HEK293T (cell line): Measurements from ENCODE around the gene ERN1.
A peak's percentile ranks its signal among the peaks of the same experiment; 100 is the strongest.

ENCODE experiments used
- CTCF ChIA-PET: fragments of 350-600 bp; formaldehyde crosslinking; extraction: SDS; loops from one replicate; lab custom pipeline; 2021; ENCODE audit warnings: antibody characterized with exemption, inconsistent platforms; lab: Yijun Ruan, JAX
- POLR2A ChIA-PET: fragments of 350-600 bp; formaldehyde crosslinking; extraction: SDS; loops from one replicate; lab custom pipeline; 2020; ENCODE audit warnings: antibody characterized with exemption, inconsistent platforms; lab: Yijun Ruan, JAX
- DNase-seq: peaks from one replicate; pipeline ENCODE4 v3.0.0; 2012; ENCODE audit warnings: mixed read lengths; ENCODE audit errors: extremely low spot score
- ARNT ChIP-seq: fragments of 450-650 bp; IDR thresholded peaks from 2 replicates; pipeline ENCODE4 v1.6.1; 2017; ENCODE audit warnings: mild to moderate bottlenecking
- BHLHE40 ChIP-seq: fragments of 450-650 bp; IDR thresholded peaks from 2 replicates; pipeline ENCODE4 v1.6.1; 2016; ENCODE audit warnings: mild to moderate bottlenecking, moderate library complexity, borderline replicate concordance
- CTBP1 ChIP-seq: fragments of 450-650 bp; IDR thresholded peaks from 2 replicates; pipeline ENCODE4 v1.6.1; 2016; ENCODE audit warnings: borderline replicate concordance
- ELF4 ChIP-seq: fragments of 450-650 bp; IDR thresholded peaks from 2 replicates; pipeline ENCODE4 v1.6.1; 2017; ENCODE audit warnings: antibody characterized with exemption
- FOXA1 ChIP-seq: fragments of 450-650 bp; IDR thresholded peaks from 2 replicates; pipeline ENCODE4 v1.6.1; 2016; ENCODE audit warnings: mild to moderate bottlenecking
- FOXK2 ChIP-seq: fragments of 450-650 bp; IDR thresholded peaks from 2 replicates; pipeline ENCODE4 v1.6.1; 2016; ENCODE audit warnings: mild to moderate bottlenecking
- FOXM1 ChIP-seq: fragments of 450-650 bp; IDR thresholded peaks from 2 replicates; pipeline ENCODE4 v1.6.1; 2017; ENCODE audit warnings: mild to moderate bottlenecking, borderline replicate concordance
- HDGF ChIP-seq: fragments of 450-650 bp; IDR thresholded peaks from 2 replicates; pipeline ENCODE4 v1.6.1; 2017; ENCODE audit warnings: antibody characterized with exemption, borderline replicate concordance
- L3MBTL2 ChIP-seq: fragments of 450-650 bp; conservative IDR thresholded peaks from 2 replicates; pipeline ENCODE4 v1.6.1; 2016; ENCODE audit warnings: mild to moderate bottlenecking
- LEF1 ChIP-seq: fragments of 450-650 bp; IDR thresholded peaks from 2 replicates; pipeline ENCODE4 v1.6.1; 2017; ENCODE audit warnings: mild to moderate bottlenecking, borderline replicate concordance
- NFRKB ChIP-seq: fragments of 450-650 bp; IDR thresholded peaks from 2 replicates; pipeline ENCODE4 v1.6.1; 2016; ENCODE audit warnings: mild to moderate bottlenecking, moderate library complexity
- SP1 ChIP-seq: fragments of 450-650 bp; IDR thresholded peaks from 2 replicates; pipeline ENCODE4 v1.6.1; 2017
- SUZ12 ChIP-seq: fragments of 450-650 bp; IDR thresholded peaks from 2 replicates; pipeline ENCODE4 v1.6.1; 2016; ENCODE audit warnings: mild to moderate bottlenecking
- TARDBP ChIP-seq: fragments of 450-650 bp; IDR thresholded peaks from 2 replicates; pipeline ENCODE4 v1.6.1; 2016
- ZNF384 ChIP-seq: fragments of 450-650 bp; IDR thresholded peaks from 2 replicates; pipeline ENCODE4 v1.6.1; 2016
- TF ChIP-seq, protein P1 (sequence below): fragments of 450-650 bp; IDR thresholded peaks from 2 replicates; pipeline ENCODE4 v1.6.1; 2016

ERN1 gene

DNA sequence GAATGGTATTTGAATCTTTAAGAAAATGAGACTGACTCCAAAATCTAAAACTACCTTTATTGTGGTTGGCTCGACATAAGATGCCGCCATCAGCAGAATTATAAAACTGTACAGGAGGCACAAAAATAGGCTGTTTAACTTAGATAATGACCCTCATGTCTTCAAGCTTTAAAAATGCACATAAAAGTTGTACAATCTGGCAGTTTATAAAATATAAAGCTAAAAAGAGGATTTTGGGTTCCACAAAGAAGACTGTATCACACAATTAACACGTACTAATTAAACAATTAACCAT is 90.9 kb downstream of the ERN1 start:
- no peak for DNase-seq
- ChIA-PET CTCF (interaction anchor here (1.0 to 1.3 kb wide), 2 partner anchors 11 to 13 kb away, joined by 3 to 4 read pairs; no protein-coding TSS in a partner anchor), POLR2A (no interaction called here)
- TF ChIP-seq HDGF (no peak), L3MBTL2 (no peak), ARNT (no peak), BHLHE40 (no peak), FOXK2 (no peak), LEF1 (no peak), TARDBP (no peak), SUZ12 (no peak), ZNF384 (no peak), ELF4 (no peak), CTBP1 (no peak), NFRKB (no peak)
- TF ChIP-seq, protein P1, sequence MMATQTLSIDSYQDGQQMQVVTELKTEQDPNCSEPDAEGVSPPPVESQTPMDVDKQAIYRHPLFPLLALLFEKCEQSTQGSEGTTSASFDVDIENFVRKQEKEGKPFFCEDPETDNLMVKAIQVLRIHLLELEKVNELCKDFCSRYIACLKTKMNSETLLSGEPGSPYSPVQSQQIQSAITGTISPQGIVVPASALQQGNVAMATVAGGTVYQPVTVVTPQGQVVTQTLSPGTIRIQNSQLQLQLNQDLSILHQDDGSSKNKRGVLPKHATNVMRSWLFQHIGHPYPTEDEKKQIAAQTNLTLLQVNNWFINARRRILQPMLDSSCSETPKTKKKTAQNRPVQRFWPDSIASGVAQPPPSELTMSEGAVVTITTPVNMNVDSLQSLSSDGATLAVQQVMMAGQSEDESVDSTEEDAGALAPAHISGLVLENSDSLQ = no peak

DNA sequence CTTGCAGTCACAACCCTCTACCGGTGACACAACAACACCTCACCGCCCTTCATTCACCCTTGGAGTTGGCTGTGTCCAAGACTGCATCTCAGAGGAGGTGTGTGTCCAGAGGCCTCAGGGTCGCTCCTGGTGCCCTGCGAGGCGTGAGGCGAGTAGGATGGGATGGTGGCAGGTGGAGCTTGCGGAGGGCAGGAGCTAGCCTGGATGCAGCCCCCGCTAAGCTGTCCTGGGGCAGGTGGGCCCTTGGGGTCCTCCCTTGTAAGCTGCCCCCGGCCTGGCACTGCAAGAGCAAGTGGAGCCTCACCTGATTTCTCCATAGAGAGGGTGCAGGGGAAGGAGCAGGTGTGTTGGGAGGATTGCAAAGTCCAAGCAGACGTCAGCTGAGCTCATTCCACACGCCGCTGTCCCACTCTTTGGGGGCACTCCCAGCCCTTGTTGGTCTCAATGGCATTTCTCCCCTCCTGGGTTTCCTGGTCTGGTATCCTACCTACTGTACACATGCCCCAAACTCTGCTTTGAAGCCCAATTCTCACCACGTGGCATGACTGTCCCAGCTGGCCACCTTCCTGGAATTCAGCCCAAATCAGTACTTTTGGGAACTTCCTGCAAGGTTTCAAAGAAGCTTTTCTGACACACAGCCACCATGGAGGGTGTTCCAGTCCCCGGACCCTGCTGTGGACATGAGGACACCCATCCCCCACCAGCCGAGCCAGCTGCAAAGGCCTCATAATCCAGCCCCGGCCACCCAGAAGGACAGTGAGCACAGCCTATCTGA is 91.4 kb downstream of the ERN1 start:
- ChIA-PET CTCF (interaction anchor here (1.3 kb wide), 1 partner anchor 13 kb away, joined by 4 read pairs; no protein-coding TSS in a partner anchor), POLR2A (no interaction called here)
- no peak for DNase-seq
- TF ChIP-seq TARDBP = no peak
- TF ChIP-seq HDGF = no peak
- no peak for TF ChIP-seq LEF1
- TF ChIP-seq, protein P1 = no peak
- TF ChIP-seq SUZ12 = no peak
- no peak for TF ChIP-seq FOXM1
- no peak for TF ChIP-seq FOXA1
- TF ChIP-seq ARNT = no peak
- TF ChIP-seq ELF4 = no peak
- no peak for TF ChIP-seq CTBP1
- TF ChIP-seq SP1 = no peak
- TF ChIP-seq NFRKB = no peak
- no peak for TF ChIP-seq ZNF384
- TF ChIP-seq L3MBTL2 = no peak
- TF ChIP-seq BHLHE40 = no peak
- no peak for TF ChIP-seq FOXK2

DNA sequence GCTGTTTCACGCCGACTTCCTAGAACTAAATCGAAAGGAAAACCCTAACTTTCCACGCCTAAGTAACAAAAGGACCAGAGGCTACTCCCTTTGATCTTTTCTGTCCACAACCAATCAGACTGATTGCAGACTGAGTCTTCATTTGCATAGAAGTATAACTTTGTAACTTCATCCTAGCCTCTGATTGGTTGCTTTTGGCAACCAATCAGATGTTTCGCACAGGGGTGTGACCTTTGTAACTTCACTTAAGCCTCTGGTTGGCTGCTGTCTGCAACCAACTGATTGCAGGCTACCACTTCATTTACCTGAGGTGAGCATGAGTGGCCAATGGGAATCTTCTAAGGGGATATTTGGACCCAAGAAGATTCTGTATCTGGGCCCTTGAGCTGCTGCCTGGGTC is 92.1 kb downstream of the ERN1 start:
- no peak for DNase-seq
- ChIA-PET POLR2A (no interaction called here), CTCF (interaction anchor here (1.3 kb wide), 1 partner anchor 12 kb away, joined by 4 read pairs; no protein-coding TSS in a partner anchor)
- TF ChIP-seq SP1 (no peak), ELF4 (no peak), FOXM1 (no peak), ZNF384 (no peak), TARDBP (no peak), BHLHE40 (no peak), CTBP1 (no peak), LEF1 (no peak), FOXA1 (no peak), SUZ12 (no peak)

DNA sequence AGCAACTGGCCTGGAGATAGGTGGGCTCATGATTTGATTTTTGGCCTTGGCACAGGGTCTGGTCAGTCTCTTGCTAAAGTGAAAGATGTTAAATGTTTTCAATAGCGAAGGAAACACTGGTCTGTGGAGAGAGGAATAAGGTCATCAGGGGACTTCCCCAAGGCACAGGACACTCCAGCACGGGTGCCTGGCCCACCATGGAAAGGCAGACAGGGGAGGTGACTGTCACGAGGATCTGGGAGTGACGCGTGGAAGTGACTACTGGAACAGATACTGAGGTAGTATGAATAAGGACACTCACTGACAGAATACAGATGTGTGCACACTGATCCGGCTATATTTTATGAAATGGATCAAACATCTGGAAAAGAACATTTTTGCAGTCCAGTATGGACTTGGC is 92.8 kb downstream of the ERN1 start:
- TF ChIP-seq BHLHE40 (no peak), ZNF384 (no peak), CTBP1 (no peak), HDGF (no peak), L3MBTL2 (no peak), FOXK2 (no peak), SP1 (no peak), TARDBP (no peak), ELF4 (no peak), NFRKB (no peak), SUZ12 (no peak), FOXM1 (no peak), FOXA1 (no peak), ARNT (no peak), LEF1 (no peak)
- TF ChIP-seq, protein P1 = no peak
- ChIA-PET CTCF (no interaction called here), POLR2A (no interaction called here)
- DNase-seq = no peak

DNA sequence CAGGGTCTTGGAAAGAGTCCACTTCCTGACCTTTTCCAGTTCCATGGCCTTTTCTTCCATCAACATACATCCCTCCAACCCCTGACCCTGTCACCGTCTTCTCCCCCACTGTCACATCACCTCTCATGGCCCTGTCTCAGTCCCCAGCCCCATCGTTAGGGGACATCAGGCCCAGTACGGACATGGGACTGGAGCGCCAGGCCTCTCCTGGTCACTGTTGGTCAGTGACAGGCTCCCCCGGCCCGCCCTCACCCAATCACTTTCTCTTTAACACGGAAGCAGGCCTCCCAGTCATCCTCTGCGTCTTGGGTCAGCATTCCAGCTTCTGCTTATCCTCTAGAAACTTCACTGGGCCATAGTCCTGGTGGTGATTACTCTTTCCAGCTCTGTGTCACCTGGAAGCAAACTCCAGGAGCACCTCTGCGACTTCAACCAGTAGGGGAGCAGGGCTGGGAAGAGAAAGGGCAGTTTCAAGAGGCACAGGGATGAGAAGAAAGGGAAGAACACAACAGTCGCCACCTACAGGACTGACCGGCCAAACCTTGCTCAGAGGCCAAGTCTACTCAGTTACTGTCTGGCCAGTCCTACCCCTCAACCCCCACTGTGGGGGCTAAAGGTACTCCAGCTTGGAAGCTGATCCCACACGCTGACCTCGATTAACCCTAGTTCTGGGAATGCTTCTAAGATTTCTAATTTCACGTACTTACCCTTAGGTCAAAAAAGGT is 93.6 kb downstream of the ERN1 start:
- TF ChIP-seq HDGF (no peak), SP1 (no peak), FOXK2 (no peak), FOXA1 (no peak), L3MBTL2 (no peak), ARNT (no peak), BHLHE40 (no peak), SUZ12 (no peak), ELF4 (no peak), ZNF384 (no peak), NFRKB (no peak), CTBP1 (no peak)
- ChIA-PET POLR2A (no interaction called here), CTCF (interaction anchor here (1.2 kb wide), 1 partner anchor 10 kb away, joined by 3 read pairs; no protein-coding TSS in a partner anchor)
- DNase-seq = peak; percentile 27
